SK-N-DZ (cell line): ENCODE measurements around the gene ABCG1.

Source experiments
- DNase-seq: peaks from one replicate; pipeline ENCODE4 v3.0.0-alpha.2; 2015; ENCODE audit warnings: low spot score
- small RNA-seq, 2 experiments: library from RNA; depleted of rRNA; stranded (forward); fragments of <200 nt; gene quantifications; one replicate each; pipeline ENCODE3, GENCODE V24; 2014

Gene ABCG1

DNA sequence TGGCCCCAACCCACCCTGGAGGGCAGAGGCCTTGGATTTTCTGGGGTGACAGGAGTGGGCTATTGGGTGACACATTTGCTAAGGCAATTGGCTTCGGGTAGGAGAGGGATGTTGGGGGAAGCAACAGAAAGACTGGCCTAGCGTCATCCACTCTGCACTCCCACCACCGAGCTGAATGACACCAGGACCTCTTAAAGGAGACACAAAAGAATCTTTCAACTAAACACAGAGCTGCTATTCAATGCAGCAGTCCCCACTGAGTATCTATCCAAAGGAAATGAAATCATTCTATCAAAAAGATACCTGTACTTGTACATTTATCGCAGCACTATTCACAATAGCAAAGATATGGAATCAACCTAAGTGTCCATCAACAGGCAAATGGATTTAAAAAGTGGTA, 125.7 kb downstream of the ABCG1 start:
- DNase-seq = no peak

DNA sequence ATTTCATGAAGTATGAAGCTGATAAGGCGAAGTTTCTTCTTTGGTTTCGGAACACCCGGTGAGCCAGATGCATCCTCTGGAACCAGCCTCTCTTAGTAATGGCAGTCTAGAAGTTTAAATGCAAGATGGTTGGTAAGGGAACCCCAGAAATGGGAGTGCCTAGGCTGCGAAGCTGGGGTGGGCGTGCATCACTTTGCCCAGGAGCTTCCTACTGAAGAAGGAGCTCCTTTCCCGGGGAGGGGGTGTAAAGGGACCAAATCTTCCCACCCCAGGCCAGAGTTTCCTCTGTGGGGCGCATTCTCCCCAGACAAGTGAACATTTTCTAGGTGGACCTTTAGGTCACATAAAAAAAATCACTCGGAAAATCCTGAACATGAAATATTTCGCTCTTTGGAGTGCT, 127.5 kb downstream of the ABCG1 start:
- no peak for DNase-seq

Small RNA genes within 50 kb of the gene (small RNA-seq; reads per million reads assigned to genes)
- 0 reads per million in 2 experiments for gene RNA5SP492
